NOMO-1 treated with DMSO at 0.1 percent for 48 hours (cell line): ENCODE data around the gene SYT14.
"Not testable (repeated sequence)": the region's sequence is repeated elsewhere in the genome, so short reads cannot be mapped to it uniquely, and the experiment has no call there.

ENCODE experiments used
- DNase-seq: peaks from one replicate; lab custom pipeline; 2025; ENCODE audit not compliant: unreplicated experiment; lab: John Stamatoyannopoulos, UW

The SYT14 gene

DNA sequence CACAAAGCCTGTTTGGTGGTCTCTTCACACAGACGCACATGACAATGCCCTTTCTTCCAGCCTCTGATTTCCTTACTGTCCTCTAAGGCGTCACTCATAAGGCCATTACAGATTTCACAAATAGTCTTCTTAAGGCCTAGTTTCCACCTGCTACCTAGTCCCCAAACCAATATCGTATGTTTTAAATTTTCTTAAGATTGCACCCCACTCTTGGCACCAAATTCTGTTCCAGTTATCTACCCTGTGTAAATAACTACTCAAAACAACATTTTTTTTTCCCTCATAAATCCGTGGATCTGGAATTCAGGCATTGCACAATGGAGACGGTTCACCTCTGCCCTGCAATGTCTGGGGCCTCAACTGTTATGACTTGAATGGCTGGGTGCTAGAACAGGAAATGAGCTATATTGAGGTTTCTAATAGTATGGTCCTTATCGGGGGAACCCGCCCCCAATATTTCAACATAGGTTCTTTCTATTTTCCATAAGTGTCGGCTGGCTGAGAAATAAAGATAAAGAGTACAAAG is 257.7 kb downstream of the SYT14 start:
- DNase-seq: no peak

DNA sequence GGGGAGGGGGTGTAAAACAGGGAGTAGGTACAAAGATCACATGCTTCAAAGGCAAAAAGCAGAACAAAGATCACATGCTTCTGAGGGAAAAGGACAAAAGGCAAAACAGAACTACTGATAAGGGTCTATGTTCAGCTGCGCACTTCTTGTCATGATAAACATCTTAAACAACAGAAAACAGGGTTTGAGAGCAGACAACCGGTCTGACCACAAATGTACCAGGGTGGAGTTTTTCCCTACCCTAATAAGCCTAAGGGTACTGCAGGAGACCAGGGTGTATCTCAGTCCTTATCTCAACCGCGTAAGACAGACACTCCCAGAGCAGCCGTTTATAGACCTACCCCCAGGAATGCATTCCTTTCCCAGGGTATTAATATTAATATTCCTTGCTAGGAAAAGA is 258.2 kb downstream of the SYT14 start:
- not testable (repeated sequence) for DNase-seq

DNA sequence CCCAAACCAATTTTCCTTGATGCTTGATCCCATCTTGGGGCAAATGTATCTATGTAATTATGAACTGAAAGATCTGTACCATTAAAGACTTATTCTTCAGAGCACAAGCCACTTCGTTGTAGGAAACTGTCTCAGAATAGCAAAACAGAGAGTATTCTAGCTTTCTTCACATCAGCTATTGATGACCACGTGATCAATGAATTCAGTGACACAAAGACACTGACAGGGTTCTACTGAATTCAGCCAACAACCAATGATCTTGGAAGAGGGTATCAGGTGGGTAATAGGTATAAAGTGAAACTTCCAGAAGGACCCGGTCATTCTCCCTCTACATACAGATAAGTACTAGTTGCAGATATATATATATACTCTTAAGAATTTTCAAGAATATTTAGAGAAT is 260.8 kb downstream of the SYT14 start:
- DNase-seq: no peak

DNA sequence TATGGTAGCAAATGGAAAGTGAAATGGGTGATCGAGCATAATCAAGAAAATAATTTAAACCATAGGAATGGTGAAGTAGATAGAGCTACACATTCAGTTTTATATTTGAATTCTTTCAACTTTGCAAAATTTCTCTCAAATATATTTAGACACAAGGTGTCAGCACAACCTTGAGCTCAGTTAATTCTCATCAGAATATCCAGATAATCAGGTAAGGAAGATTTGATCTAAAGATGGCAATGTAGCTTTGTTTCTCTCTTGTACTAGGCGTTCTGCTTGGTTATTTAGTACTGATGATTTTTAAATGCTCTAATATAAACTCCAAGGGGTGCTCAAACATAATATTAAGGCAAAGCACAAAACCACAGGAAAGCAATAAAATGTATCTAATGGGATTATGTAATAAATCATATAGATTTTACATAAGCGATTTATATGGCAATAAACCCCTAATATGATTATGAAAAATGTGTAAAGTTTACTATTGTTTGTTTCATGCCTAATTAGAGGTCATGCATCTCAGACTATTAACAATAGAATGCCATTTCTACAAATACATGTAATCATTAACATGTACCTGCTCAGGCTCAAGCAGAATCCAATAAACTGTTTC is 262.2 kb downstream of the SYT14 start:
- DNase-seq: no peak

DNA sequence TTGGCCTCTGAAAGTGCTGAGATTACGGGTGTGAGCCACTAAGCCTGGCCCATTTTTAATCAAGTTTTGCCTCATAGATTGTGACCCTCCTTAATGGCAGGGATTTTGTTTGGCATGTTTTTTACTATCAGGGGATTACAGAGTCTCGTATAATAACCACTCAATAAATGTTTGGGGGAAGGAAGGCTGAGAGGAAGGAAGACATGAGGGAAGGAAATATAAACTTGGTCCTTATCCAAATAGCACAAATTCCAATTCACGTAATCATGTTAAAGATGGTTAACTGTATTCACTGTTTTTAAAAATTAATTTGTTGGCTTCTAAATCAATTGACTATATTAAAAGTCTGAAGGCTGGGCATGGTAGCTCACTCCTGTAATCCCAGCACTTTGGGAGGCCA is 263.7 kb downstream of the SYT14 start:
- no peak for DNase-seq

DNA sequence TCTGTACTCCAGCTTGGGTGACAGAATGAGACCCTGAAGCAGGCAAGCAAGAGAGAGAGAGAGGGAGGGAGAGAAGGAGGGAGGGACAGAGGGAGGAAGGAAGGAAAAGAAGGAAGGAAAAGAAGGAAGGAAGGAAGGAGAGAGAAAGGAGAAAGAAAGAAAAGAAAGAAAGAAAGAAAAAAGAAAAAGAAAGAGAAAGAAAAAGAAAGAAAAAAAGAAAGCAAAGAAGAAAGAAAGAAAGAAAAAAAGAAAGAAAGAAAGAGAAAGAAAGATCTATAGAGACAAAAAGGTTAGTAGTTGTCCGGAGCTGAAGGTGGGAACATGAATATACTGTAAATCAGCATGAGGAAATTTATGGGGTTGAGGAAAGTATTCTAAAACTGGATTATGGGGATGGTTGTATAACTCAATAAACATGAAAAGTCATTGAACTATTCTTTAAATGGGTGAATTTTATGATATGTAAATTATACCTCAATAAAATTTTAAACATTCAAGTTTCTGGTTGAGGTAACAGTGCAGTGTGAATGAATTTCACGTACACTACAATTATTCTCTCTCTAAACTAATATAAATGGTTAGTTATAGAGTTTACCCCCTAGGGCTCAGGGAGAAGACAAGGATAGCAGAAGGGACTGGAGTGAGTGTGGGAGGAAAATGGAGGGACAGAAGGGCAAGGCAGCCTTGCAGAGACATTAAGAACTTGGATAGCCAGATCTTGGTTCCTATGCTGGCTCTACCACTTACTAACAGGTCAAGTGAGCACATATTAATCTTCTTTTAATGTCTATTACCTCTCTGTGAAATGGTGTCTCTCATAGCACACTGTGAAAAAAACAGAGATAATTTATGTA is 269.8 kb downstream of the SYT14 start:
- DNase-seq: no peak

DNA sequence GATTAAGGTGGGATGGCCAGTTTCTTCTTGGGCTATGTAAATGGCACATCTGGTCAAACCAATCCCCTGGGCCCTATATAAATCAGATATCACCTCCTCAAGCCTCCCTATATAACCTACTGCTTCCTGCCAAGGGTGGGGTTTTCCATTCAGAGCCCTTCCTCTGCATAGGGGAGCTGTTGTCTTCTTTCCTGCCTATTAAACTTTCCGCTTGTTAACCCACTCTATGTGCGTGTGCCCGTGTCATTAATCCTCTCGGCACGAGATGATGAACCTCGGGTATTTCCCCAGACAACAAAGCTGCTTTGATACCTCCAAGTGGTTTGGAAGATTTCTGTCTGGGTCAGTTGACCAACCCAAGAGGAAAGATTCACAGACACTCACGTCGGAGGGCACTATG is 275.3 kb downstream of the SYT14 start:
- no peak for DNase-seq

DNA sequence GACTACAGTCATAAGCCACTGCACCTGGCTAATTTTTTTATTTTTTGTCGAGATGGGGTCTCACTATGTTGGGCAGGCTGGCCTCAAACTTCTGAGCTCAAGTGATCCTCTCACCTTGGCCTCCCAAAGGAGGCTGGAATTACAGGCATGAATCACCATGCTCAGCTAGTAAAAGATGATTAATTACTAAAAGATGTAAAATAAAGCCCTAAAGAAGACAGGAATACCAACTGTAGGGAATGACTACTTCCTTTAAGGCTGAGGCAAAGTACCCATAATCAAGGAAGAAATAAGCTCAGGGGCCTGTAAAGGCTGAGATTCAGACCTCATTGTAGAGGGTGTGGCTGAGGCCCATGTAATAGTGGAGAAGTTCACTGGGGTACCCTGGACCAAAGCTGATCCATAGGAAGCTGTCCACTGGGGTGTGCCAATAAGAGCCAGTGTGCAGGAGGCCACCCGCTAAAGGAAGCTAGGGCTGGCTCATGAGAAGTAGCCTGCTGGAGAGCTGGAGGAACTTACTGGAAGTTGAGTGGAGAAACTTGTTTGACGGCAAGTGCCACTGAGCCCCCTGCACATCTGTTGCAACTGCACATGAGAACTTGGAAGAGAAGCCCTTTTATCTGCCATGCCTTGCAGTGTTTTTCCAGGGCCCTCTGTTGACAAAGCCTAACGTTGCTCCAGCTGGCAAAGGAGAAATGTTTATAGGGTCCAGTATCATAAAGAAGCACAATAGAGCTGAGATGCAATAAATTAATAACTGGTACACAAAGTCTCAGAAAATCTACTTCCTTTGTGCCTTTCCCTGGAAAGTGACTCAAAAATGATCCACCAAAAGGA is 276.8 kb downstream of the SYT14 start:
- no peak for DNase-seq

DNA sequence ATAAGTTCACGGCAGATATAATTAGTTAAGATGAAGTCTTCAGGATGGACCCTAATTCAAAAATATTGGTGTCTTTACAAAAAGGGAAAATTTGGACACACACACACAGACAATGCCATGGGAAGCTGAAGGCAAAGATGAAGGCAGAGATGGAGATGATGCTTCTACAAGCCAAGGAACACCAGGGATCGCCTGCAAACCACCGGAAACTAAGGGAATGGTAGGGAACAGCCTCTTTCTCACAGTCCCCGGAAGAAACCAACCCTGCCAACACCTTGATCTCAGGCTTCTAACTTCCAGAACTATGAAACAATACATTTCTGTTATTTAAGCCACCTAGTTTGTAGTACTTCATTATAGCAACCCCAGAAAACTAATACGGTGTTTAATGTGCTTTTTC is 279.5 kb downstream of the SYT14 start:
- DNase-seq: no peak

DNA sequence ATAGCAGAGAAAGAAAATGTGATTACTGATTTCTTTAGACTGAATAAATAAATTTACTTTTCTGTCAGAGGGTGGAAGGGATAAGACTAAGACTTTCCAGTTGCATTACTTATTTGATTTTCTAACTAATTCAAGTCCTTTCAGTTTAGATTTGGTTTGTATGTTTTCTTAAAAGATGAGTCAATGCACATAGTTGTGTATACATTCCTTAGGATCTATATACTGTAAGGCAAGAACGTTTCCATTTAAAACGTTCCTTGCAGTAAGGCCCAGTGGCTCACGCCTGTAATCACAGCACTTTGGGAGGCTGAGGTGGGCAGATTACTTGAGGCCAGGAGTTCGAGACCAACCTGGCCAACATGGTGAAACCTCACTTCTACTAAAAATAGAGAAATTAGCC is 280.0 kb downstream of the SYT14 start:
- DNase-seq: no peak
